HG02852 (cell line): ENCODE data around the gene SEPTIN5.

Experiments
- ATAC-seq: cut with Tn5 transposase; IDR thresholded peaks from one replicate; pipeline ENCODE4 v1.9.1; 2021; ENCODE audit warnings: mild to moderate bottlenecking, moderate library complexity; ENCODE audit not compliant: unreplicated experiment

The SEPTIN5 gene

DNA sequence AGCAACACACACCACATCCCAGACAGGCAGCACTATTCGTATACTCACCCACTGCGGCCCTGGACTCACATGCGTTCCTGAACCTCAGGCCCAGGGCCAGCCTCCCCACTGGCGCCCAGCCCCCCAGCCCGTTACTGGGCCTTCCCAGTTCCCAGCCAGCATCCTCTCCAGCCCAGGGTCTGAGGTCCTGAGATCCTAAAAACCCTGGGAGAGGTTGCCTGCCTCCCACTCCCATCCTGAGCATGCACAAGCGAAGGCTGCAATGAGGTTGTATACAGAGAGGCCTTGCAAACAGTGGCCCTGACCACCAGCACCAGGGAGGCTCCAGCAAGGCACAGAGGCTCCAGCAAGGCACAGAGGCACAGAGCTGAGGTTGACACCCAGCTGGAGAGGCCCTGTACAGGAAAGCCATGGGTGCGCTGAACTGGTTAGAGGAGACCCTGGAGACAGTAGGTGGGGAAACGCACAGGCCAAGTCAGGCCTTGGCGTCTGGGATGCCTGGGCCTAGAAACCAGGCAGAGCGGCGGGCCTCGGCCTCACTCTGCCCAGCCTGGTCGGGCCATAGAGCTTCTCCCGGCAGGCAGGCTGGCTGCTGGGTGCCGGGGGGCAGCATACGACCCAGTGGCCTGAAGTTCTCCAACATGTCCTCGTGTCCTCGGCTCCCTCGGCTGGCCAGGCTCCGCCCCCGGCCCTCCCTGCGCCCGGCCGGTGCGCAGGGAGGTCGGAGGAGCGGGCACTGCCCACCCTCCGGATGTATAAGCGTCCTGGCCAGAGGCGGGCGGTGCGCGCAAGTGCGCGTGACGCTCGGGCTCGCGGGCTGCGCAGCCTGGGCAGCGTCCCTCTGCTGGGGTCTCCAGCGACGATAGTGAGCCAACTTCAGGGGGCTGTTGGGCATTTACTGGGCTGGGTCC is 43.9 kb downstream of the SEPTIN5 start:
- no peak for ATAC-seq

DNA sequence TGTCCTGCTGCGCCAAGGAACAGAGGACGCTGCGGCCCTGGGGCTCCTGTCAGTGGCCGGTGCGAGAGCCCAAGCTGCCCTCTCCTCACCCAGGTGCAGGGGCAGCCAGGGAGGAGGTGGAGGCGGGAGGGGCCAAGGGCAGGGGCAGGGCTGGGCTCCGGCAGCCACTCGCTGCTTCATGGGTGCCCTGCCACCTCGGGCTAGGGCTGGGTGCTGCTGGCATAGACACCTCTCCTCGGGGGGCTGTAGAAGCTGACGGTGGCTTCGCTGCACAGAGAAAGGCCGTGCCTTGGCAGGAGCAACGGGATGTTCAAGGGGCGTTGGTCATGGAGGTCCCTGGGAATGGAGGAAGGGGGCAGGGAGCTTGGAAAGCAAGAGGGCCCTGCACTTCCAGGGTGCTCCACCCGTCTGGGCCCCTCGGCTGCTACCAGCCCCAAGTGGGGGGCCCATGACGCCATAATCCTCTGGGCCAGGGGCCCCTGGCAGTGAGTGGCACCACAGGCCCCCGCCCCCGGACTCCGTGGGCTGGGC is 44.7 kb downstream of the SEPTIN5 start:
- ATAC-seq, result no peak

DNA sequence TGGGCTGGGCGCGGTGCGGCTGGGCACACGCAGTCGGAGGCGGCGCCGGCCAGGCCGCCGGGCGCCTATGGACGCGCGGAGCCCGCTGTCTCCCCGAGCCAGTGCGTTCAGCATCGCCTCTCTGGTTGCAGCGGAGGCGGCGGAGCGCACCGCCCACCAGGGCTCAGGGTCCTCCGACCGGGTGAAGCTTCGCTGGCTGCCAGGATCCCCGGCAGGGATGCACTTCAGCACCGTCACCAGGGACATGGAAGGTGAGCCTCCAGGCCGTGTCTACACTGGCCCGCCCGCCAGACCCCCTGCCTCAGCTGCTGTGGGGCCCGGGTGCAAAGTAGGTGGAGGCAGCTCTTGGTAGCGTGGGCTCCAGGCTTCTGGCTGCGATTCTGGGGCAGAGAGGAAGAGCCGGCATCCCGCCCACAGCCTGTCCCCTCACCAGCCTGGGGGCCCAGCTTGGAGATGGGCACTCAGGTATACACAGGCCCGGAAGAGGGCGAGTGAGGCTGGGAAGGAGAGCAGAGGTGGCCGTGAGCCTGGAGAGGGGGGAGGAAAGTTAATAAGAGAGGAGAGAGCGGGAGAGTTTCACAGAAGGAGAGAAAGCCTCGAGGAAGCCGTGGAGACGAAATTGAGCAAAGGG is 45.2 kb downstream of the SEPTIN5 start:
- no peak for ATAC-seq

DNA sequence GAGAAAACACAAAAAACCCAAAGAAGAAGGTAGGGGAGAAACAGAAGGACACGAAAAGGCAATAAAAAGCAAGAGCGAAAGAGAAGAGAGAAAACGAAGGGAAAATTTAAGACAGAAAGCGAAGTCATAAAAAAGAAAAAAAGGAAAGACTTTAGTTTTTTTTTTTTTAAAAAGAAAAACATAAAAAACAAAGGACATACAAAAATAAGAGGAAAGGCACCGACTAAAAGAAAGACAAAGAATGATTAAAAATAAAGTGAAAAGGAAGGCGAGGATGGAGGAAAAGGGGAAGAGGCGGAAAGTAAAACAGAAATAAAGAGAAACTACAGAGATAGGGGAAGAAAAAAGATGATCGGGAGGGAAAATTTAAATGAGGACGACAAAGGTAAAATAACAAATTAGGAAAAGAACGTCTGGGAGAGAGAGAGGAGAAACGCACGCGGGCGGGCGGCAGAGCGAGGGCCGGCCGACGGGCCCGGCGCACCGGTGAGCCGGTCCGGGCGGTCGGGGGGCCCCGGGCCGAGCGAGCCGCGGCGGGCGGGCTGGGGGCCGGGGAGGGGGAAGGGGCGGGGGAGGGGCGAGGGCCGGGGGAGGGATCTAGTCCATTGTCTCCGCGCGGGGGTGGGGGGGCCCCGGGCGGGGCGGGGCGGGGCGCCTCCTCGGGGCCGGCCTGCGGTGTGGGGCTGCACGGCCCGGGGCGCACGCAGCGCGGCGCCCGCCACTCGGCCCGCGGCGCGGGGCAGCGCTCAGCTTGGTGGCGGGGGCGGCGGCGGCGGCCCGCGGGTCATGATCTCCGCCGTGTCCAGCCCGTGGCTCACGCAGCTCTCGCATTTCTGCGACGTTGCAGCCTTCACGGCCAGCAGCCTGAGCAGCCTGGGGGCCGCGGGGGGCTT is 46.0 kb downstream of the SEPTIN5 start, which contains the start of gene TBX1:
Gene TBX1 (plus strand): TSS at position 721 of the 893 bp plus-strand sequence. CDS start 66 bp downstream, at position 787.
- no peak for ATAC-seq

DNA sequence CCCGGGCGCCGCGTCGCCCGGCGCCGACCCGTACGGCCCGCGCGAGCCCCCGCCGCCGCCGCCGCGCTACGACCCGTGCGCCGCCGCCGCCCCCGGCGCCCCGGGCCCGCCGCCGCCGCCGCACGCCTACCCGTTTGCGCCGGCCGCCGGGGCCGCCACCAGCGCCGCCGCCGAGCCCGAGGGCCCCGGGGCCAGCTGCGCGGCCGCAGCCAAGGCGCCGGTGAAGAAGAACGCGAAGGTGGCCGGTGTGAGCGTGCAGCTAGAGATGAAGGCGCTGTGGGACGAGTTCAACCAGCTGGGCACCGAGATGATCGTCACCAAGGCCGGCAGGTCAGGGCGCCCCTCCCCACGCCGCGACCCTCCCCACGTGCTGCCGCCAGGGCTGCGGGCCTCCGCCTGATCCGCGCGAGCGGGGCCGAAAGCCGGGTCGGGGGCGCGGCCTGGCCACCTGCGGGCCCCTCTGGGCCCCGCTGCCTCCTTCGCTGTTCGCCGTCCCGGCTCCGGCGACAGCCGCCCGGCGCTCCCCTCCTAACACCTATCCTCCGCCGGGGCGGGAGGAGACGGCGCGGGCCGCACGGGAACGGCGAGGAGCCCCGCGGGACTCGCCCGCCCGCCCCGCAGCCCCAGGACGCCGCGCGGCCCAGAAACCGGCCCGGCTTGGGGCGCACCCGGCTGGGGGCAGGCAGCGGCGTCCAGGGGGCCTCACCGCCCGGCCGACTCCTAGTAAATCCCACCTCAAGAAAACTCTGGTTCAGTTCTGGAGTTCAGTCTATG is 46.8 kb downstream of the SEPTIN5 start:
- no peak for ATAC-seq

DNA sequence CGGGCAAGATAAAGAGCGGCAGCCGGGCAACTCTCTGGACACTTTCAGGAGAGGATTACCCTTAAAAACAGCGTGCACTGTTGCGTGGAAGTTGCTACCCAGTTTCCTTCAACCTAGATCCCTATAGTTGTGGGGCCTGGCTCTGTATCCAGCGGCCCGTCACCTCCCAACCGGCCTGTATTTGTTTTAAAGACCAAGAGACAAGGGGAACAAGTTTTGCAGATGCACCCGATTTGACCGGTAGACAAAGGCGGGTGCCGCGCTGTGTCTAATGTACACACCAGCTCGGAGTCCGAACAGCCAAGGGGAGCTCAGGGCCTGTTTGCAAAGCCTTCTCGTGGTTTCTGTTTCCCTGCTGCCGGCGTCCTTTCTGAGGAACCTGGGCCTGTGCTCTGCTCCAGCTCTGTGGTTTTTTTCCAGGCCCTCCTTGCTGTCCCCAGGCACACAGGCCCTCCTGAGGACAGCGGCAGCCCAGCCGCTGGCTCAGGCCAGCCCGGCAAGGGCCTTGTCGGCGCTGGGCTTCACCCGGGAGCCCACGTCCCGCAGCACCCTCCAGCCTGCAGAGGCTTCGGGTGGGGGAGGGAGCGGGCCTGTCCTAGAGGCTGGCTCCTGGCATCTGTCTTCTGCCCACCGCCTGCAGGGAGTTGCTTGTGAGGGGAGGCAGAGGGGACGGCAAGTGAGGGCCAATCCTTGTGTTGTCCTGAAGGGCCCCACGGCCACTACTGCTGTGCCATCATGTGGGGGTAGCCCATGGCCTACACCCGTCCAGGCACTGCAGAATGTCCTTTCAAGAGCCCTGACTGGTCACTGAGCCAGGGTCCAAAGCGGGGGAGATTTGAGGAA is 47.6 kb downstream of the SEPTIN5 start:
- ATAC-seq, result no peak

DNA sequence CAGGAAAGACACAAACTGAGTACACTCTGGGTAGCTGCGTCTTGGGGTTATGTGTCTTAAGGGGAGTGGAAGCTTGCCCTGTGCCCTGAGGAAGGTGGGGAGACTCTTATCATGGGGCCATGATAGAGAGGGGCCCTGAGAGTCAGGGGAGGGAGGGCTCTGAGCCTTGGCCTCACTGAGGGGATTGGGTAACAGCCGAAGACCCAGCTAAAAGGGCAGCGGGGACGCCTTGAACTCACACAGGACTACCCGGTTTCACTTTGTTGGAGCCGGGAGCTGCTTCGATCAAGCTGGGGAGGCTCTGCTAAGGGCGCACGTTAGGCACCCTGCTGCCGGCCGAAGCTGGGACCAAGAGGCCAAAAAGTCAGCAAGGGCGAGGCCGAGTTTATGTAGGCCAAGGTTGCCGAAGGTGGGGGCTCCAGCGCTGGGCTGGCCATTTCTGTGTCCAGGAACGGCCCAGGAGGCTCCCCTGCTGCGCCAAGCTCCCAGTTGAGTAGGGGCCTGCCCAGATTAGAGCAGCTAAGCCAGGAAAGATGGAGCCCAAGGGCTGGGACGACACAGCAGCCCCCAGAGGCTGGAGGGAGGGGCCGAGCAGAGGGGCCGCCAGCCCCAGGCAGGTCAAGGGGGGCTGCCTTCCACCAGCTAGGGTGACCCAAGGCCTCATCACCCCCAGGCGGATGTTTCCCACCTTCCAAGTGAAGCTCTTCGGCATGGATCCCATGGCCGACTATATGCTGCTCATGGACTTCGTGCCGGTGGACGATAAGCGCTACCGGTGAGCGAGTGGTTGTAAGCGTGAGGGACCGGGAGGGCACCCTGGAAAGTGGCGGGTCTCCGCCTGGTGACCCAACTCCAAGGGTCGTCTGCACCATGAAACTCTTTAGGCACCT is 48.5 kb downstream of the SEPTIN5 start:
- no peak for ATAC-seq

DNA sequence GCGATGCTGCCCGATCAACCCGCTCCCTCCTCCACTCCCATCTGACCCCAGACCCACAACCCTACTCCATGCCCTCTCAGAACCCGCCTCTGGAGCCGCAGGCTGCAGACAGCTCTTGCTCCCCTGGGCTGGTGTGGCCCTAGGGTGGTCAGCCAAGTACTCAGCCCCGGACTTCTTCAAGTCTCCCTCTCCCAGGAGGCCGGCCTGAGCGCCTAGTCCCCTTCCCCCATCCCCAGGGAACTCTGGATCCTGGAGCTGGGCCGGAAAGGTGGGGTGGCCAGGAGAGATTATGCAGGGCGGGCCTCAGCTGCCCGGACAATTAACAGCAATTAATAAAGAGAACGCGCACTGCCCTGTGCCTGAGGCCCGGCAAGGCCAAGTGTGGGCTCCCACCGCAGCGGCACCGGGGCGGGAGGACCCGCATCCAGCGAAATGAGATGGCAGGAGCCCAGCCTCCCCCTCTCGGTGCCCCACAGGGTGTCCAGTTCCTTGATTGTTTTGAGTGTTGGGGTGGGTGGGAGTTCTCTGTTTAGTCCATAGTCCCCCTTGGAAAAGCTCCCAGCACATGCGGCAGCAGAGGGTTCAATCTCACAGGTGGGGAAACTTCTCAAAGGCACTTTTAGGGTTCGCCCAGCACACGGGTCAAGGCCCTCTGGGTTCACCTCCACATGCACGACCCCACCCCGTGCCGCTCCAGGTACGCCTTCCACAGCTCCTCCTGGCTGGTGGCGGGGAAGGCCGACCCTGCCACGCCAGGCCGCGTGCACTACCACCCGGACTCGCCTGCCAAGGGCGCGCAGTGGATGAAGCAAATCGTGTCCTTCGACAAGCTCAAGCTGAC is 49.4 kb downstream of the SEPTIN5 start:
- ATAC-seq, result no peak

DNA sequence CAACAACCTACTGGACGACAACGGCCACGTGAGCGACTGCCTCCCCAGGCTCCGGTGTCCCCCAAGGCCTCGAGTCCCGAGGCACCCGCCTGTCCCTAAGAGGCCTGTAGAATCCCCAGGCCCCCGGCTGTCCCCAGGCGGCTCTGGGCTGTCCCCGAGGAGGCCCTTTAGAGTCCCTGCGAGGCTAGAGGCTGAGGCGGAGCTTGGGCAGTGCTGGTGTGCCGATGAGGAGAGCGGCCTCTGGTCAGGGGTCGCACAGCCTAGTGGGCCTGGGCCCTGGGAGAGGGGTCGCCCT is 49.9 kb downstream of the SEPTIN5 start:
- no peak for ATAC-seq

DNA sequence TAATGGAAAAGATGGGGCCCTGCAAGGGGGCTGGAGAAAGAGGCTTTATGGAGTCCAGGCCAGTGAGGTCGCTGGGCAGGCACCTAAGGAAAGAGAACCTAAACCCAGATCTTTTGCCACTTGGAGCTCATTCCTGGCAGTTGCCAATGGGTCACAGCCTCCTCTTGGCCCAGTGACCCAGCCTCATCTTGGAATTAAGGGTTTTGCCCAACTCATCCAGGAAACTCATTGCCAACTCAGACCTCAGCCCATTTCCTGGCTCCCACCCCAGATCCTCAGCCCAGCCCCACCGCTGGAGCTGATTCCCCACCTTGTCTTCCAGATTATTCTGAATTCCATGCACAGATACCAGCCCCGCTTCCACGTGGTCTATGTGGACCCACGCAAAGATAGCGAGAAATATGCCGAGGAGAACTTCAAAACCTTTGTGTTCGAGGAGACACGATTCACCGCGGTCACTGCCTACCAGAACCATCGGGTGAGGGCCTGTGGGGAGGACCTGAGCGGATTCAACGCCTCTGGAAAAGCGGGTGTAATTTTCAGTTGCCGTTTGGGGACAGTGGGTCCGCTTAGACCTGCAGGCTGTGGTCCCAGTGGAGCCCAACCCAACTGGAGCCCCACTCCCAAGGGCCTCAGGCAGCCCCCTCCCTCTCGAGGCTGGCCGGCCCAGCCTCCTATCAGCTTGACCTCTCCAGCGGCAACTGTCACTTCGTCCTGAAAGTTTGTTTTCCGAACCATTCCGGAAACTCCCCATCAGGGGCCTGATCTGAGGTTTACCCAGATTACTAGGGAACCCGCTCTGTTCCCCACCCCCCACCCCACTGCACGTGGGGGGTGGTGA is 50.6 kb downstream of the SEPTIN5 start:
- ATAC-seq, result no peak

DNA sequence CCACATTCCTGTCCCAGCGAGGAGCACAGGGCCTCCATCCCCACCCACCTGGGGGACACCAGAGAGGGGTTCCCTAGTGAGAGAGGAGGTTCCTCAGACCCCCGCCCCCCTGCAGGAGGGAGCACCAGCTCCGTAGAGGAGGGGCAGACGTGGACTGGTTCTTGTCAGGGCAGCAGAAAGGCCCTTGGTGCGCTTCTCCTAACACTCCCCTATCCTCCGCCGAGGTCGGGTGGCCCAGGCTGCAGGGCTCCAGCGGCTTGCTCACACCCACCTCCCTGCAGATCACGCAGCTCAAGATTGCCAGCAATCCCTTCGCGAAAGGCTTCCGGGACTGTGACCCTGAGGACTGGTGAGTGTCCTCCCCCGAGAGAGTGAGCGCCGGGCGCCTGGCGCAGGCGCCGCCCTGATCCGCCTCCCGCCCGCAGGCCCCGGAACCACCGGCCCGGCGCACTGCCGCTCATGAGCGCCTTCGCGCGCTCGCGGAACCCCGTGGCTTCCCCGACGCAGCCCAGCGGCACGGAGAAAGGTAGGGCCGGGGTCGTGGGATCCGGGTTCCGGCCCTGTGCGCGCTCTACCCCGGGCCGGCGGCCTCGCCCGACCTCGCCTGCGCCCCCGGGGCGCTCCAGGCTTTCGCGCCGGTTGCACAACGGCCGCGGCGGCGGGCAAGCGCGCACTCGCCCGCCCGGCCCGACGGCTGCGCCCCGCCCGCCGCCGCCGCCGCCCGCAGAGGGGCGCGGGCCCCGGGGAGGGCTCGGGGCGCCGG is 51.4 kb downstream of the SEPTIN5 start:
- ATAC-seq, result no peak

DNA sequence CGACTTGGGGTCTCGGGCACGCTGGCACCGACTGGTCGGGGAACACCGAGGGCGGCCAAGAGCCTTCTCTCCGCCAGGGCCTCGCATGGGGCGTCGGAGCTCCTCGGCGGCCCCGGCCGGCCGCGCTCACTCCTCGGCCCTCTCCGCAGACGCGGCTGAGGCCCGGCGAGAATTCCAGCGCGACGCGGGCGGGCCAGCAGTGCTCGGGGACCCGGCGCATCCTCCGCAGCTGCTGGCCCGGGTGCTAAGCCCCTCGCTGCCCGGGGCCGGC is 51.9 kb downstream of the SEPTIN5 start:
- ATAC-seq, result no peak

DNA sequence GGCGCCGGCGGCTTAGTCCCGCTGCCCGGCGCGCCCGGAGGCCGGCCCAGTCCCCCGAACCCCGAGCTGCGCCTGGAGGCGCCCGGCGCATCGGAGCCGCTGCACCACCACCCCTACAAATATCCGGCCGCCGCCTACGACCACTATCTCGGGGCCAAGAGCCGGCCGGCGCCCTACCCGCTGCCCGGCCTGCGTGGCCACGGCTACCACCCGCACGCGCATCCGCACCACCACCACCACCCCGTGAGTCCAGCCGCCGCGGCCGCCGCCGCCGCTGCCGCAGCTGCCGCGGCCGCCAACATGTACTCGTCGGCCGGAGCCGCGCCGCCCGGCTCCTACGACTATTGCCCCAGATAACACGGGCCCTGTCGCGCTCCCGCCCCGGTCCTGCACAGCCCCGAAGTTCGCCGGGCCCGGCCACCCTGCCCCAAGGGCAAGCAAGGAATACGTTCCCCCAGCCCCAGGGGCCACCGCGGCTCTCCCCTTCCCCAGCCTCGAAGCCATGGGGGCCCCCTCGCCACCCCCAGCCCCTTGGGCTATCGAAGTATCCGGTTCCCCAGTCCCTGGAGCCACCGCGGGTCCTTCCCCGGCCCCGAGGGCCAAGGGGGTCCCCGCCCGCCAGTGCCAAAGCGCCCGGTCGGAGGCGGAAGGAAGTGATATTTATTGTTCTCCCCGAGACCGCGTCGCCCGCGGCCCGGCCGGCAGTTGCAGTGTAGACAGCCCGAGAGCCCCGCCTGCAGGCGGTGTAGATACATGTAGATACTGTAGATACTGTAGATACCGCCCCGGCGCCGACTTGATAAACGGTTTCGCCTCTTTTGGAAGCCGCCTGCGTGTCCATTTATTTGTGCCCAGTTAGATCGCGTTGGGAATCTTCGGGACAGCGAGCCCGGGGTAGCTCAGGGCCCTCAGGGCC is 52.5 kb downstream of the SEPTIN5 start:
- no peak for ATAC-seq

DNA sequence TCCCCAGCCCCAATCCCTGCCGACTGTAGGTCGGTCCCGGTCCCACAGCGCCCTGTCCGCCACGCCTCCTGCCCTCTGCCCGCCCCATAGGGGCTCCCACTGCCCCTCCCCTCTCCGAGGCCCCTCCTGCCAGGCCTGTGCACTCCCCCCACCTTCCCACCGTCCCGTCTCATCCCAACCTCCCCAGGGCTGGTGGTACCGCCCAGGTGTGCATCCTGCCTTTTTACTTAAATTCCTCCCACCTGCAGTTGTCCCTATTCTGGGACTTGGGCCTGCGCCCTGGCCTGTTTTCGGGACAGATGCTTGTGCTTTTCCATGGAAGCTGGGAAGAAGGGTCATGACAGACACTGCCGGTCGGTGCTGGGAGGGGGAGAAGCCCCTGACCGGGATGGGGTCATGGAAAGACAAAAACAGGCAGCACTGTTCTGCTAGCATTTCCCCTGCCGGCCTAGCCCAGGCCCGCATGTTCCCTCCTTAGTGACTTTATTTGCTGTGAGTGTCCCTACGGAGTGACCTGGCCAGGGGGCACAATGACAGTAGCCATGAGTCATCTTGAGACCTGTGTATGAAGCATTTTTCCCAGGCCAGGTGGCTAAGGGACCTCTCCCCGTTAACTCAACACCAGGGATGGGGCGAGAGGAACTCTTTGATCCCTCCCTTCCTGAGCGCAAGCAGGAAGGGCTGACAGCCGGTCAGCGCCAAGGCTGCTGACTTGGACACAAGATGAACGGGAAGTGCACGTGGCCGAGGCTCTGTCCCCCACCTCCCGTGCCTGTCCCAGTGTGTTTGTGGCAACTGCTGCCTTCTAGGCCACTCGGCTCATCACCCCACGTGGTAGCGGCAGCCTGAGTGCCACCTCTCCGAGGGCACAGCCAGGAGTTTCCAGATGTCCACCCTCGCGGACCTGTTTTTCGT is 53.4 kb downstream of the SEPTIN5 start:
- ATAC-seq, result no peak
